ENCODE measurements around the gene ZMYND19. TPM values are rescaled to one million over a fixed set of nuclear protein-coding genes. Genes with fewer than 3 reads are reported as not detected.
"Not testable (repeated sequence)": the region's sequence is repeated elsewhere in the genome, so short reads cannot be mapped to it uniquely, and the experiment has no call there.

The ZMYND19 gene
- polyA plus RNA-seq, 1 donor: 17.7 TPM

GRCh38 chr9:137614631-137615386 lies 24.5 kb upstream of the ZMYND19 start:
- DNase-seq (ENCODE audit: low read depth): no peak

GRCh38 chr9:137613738-137614523 lies 23.6 kb upstream of the ZMYND19 start:
- no peak for DNase-seq (ENCODE audit: low read depth)

GRCh38 chr9:137613259-137613658 lies 22.9 kb upstream of the ZMYND19 start:
- no peak for DNase-seq (ENCODE audit: low read depth)

- no peak for DNase-seq (ENCODE audit: low read depth)
Measured at GRCh38 chr9:137612741-137613142, 22.4 kb upstream of the ZMYND19 start.

GRCh38 chr9:137611623-137612609 lies 21.6 kb upstream of the ZMYND19 start:
- DNase-seq (ENCODE audit: low read depth): no peak

GRCh38 chr9:137610944-137611343 lies 20.6 kb upstream of the ZMYND19 start:
- no peak for DNase-seq (ENCODE audit: low read depth)

GRCh38 chr9:137607141-137607857 lies 17.0 kb upstream of the ZMYND19 start:
- no peak for DNase-seq (ENCODE audit: low read depth)

GRCh38 chr9:137606734-137607138 lies 16.4 kb upstream of the ZMYND19 start:
- DNase-seq (ENCODE audit: low read depth): no peak

GRCh38 chr9:137606005-137606621 lies 15.8 kb upstream of the ZMYND19 start:
- DNase-seq (ENCODE audit: low read depth): no peak

- DNase-seq (ENCODE audit: low read depth): no peak
Measured at GRCh38 chr9:137605121-137606004, 15.1 kb upstream of the ZMYND19 start, which contains the start of gene ARRDC1. TSS of gene ARRDC1 (plus strand) at chr9:137605686. CDS start at chr9:137605718, 32 bp downstream.

GRCh38 chr9:137604345-137605086 lies 14.2 kb upstream of the ZMYND19 start:
- DNase-seq (ENCODE audit: low read depth): no peak

- DNase-seq (ENCODE audit: low read depth): no peak
Measured at GRCh38 chr9:137603879-137604278, 13.6 kb upstream of the ZMYND19 start.

GRCh38 chr9:137602661-137603060 lies 12.3 kb upstream of the ZMYND19 start:
- no peak for DNase-seq (ENCODE audit: low read depth)

GRCh38 chr9:137598943-137599342 lies 8.6 kb upstream of the ZMYND19 start:
- no peak for DNase-seq (ENCODE audit: low read depth)

- not testable (repeated sequence) for DNase-seq (ENCODE audit: low read depth)
Measured at GRCh38 chr9:137596577-137596976, 6.3 kb upstream of the ZMYND19 start.

GRCh38 chr9:137593176-137593575 lies 2.9 kb upstream of the ZMYND19 start:
- DNase-seq (ENCODE audit: low read depth): no peak

GRCh38 chr9:137592767-137593166 lies 2.5 kb upstream of the ZMYND19 start:
- no peak for DNase-seq (ENCODE audit: low read depth)

- no peak for DNase-seq (ENCODE audit: low read depth)
Measured at GRCh38 chr9:137590123-137590468, 216 bp downstream of the ZMYND19 start.

Data from forelimb muscle (tissue), 1 donor.